H9 (cell line): Measurements from ENCODE around the gene CLCN6. TPM values are rescaled to one million over a fixed set of nuclear protein-coding genes. Genes with fewer than 3 reads are reported as not detected.

Source experiments
- DNase-seq: peaks from one replicate; pipeline ENCODE4 v3.0.0-alpha.2; 2017
- H2AFZ ChIP-seq: one replicate; pipeline ENCODE4 v1.6.1; 2013; ENCODE audit warnings: mild to moderate bottlenecking, low read length, control low read depth, moderate library complexity
- H2AK5ac ChIP-seq: 2 replicates; pipeline ENCODE4 v1.6.1; 2013; ENCODE audit warnings: low read length, control low read depth, mixed read lengths; ENCODE audit not compliant: insufficient read length
- H2BK120ac ChIP-seq: one replicate; pipeline ENCODE4 v1.6.1; 2013; ENCODE audit warnings: low read depth, mild to moderate bottlenecking, low read length, control low read depth, inconsistent platforms; ENCODE audit not compliant: poor library complexity, severe bottlenecking
- H2BK12ac ChIP-seq: 2 replicates; pipeline ENCODE4 v1.6.1; 2013; ENCODE audit warnings: low read length, control low read depth, mixed read lengths, low read depth; ENCODE audit not compliant: insufficient read length
- H2BK15ac ChIP-seq: 2 replicates; pipeline ENCODE4 v1.6.1; 2013; ENCODE audit warnings: low read depth, low read length, control low read depth
- H2BK20ac ChIP-seq: one replicate; pipeline ENCODE4 v1.6.1; 2013; ENCODE audit warnings: low read depth, mild to moderate bottlenecking, low read length, control low read depth, inconsistent platforms; ENCODE audit not compliant: poor library complexity, severe bottlenecking
- H2BK5ac ChIP-seq: 2 replicates; pipeline ENCODE4 v1.6.1; 2013; ENCODE audit warnings: low read length, control low read depth, mixed read lengths; ENCODE audit not compliant: insufficient read length
- H3K14ac ChIP-seq: 2 replicates; pipeline ENCODE4 v1.6.1; 2013; ENCODE audit warnings: low read length, control low read depth; ENCODE audit not compliant: insufficient read depth
- H3K18ac ChIP-seq: 2 replicates; pipeline ENCODE4 v1.6.1; 2013; ENCODE audit warnings: low read depth, mild to moderate bottlenecking, mixed read lengths, low read length, control low read depth; ENCODE audit not compliant: insufficient read length
- H3K23ac ChIP-seq: 2 replicates; pipeline ENCODE4 v1.6.1; 2013; ENCODE audit warnings: low read length, control low read depth, mixed read lengths, low read depth; ENCODE audit not compliant: insufficient read length
- H3K23me2 ChIP-seq: 2 replicates; pipeline ENCODE4 v1.6.1; 2013; ENCODE audit warnings: low read depth, mild to moderate bottlenecking, mixed read lengths, low read length, control low read depth; ENCODE audit not compliant: insufficient read length, poor library complexity, severe bottlenecking
- H3K27ac ChIP-seq: 2 replicates; pipeline ENCODE4 v1.5.1; 2013; ENCODE audit warnings: low read length, control low read depth, mixed read lengths, low read depth; ENCODE audit not compliant: insufficient read length
- H3K27me3 ChIP-seq: 2 replicates; pipeline ENCODE4 v1.6.1; 2013; ENCODE audit warnings: low read length, control low read depth, inconsistent platforms; ENCODE audit not compliant: insufficient read depth
- H3K4ac ChIP-seq: 2 replicates; pipeline ENCODE4 v1.6.1; 2013; ENCODE audit warnings: low read depth, mild to moderate bottlenecking, control low read depth, inconsistent platforms, low read length, moderate library complexity
- H3K4me1 ChIP-seq: 2 replicates; pipeline ENCODE4 v1.6.1; 2013; ENCODE audit warnings: low read length, control low read depth, inconsistent platforms; ENCODE audit not compliant: insufficient read depth
- H3K4me2 ChIP-seq: 2 replicates; pipeline ENCODE4 v1.6.1; 2013; ENCODE audit warnings: low read length, control low read depth, mixed read lengths; ENCODE audit not compliant: insufficient read length, insufficient read depth
- H3K56ac ChIP-seq: 2 replicates; pipeline ENCODE4 v1.6.1; 2013; ENCODE audit warnings: low read depth, mild to moderate bottlenecking, mixed read lengths, low read length, control low read depth; ENCODE audit not compliant: insufficient read length
- H3K79me1 ChIP-seq: 2 replicates; pipeline ENCODE4 v1.6.1; 2013; ENCODE audit warnings: low read depth, mild to moderate bottlenecking, moderate library complexity, low read length, control low read depth, inconsistent platforms; ENCODE audit not compliant: insufficient read depth, poor library complexity, severe bottlenecking
- H3K79me2 ChIP-seq: 2 replicates; pipeline ENCODE4 v1.6.1; 2013; ENCODE audit warnings: low read length, control low read depth, inconsistent platforms; ENCODE audit not compliant: insufficient read depth
- H3K9ac ChIP-seq: 2 replicates; pipeline ENCODE4 v1.6.1; 2013; ENCODE audit warnings: low read length, control low read depth, mixed read lengths; ENCODE audit not compliant: insufficient read length; ENCODE audit errors: extremely low read depth
- H3K9me3 ChIP-seq: one replicate; pipeline ENCODE4 v1.6.1; 2013; ENCODE audit warnings: low read depth, low read length, inconsistent platforms; ENCODE audit not compliant: control insufficient read depth
- H3T11ph ChIP-seq: one replicate; pipeline ENCODE4 v1.6.1; 2013; ENCODE audit warnings: mild to moderate bottlenecking, low read length, control low read depth, inconsistent platforms
- H4K20me1 ChIP-seq: one replicate; pipeline ENCODE4 v1.6.1; 2013; ENCODE audit not compliant: control insufficient read depth, insufficient read length, insufficient read depth
- H4K5ac ChIP-seq: 2 replicates; pipeline ENCODE4 v1.6.1; 2013; ENCODE audit warnings: low read depth, mild to moderate bottlenecking, mixed read lengths, low read length, control low read depth; ENCODE audit not compliant: insufficient read length
- H4K8ac ChIP-seq: replicated peaks from 2 replicates; pipeline ENCODE4 v1.6.1; 2013; ENCODE audit warnings: low read length, control low read depth, mixed read lengths, low read depth; ENCODE audit not compliant: insufficient read length
- H4K91ac ChIP-seq: 2 replicates; pipeline ENCODE4 v1.6.1; 2013; ENCODE audit warnings: low read depth, mild to moderate bottlenecking, moderate library complexity, mixed read lengths, low read length, control low read depth; ENCODE audit not compliant: insufficient read length
- H3K27ac Mint-ChIP-seq, 3 experiments: 2 replicates in 2 of 3; 3 replicates in 1 of 3; pipeline ENCODE4 v1.8.0; 2020 to 2021; ENCODE audit warnings: mixed read lengths in 3 of 3, mild to moderate bottlenecking in 1 of 3, moderate library complexity in 1 of 3
- H3K27me3 Mint-ChIP-seq: 2 replicates; pipeline ENCODE4 v1.8.0; 2021; ENCODE audit warnings: low read depth, mild to moderate bottlenecking, moderate library complexity, mixed read lengths
- H3K36me3 Mint-ChIP-seq, 3 experiments: 2 replicates in 2 of 3; 3 replicates in 1 of 3; pipeline ENCODE4 v1.8.0; 2020 to 2021; ENCODE audit warnings: low read depth in 3 of 3, mixed read lengths in 3 of 3; ENCODE audit not compliant: insufficient read depth in 1 of 3
- H3K4me1 Mint-ChIP-seq, 2 experiments: 2 replicates each; pipeline ENCODE4 v1.8.0; 2020; ENCODE audit warnings: mixed read lengths in 2 of 2
- H3K4me3 Mint-ChIP-seq, 2 experiments: 2 replicates in 1 of 2; 3 replicates in 1 of 2; pipeline ENCODE4 v1.8.0; 2020 to 2021; ENCODE audit warnings: mild to moderate bottlenecking in 2 of 2, mixed read lengths in 2 of 2, moderate library complexity in 1 of 2
- H3K9me3 Mint-ChIP-seq, 2 experiments: 2 replicates in 1 of 2; 3 replicates in 1 of 2; pipeline ENCODE4 v1.8.0; 2020; ENCODE audit warnings: mild to moderate bottlenecking in 2 of 2, mixed read lengths in 2 of 2, moderate library complexity in 1 of 2
- WGBS: extraction: QIAGEN DNeasy Blood & Tissue Kit; methylation state at CpG from one replicate; pipeline ENCODE4 v1.1.7; 2013; ENCODE audit warnings: missing lambda C conversion rate, low lambda C conversion rate, mixed read lengths; ENCODE audit not compliant: insufficient read length; ENCODE audit errors: extremely low coverage; 5-methylcytosine and 5-hydroxymethylcytosine counted together
- total RNA-seq: library from RNA; stranded (reverse); gene quantifications from 2 replicates; pipeline ENCODE4 v1.2.1, GENCODE V29; 2021
- TF ChIP-seq, protein P1 (sequence below): fragments of 200-600 bp; sonication (generic); conservative IDR thresholded peaks from 3 replicates; pipeline ENCODE4 v1.8.0; 2021; ENCODE audit warnings: antibody characterized with exemption, mild to moderate bottlenecking

CLCN6 gene
- total RNA-seq, 1 experiment from 2014 or later, result 20.5 TPM

DNA sequence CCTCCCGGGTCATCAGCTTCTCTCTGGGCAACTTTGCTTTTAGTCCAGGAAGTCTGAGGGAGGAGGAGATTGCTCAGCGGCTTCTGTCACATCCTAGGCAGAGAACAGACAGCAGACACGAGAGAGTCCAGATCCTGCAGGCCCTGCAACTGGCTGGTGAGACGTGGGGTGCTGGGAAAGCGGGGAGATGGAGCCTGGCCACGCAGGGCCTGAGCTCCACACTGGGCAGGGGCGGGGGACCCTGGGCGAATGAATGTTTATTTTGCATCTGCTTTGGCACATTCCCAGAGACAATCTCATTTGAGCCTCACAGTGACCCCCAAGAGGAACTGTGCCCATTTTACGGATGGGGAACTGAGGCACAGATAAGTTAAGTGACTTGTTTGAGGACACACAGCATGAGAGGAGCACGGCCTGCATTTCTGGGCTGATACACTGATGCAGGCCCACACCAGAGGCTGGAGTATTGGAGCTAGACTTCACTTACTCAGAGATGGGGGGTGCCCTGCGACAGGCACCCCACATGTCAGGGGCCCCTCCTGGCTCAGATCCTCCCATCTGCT is 34.4 kb upstream of the CLCN6 start:
- Histone ChIP-seq H3K9me3 (no peaks in the 10 kb centered on the region), H3K4ac (no peak overlapping the region), H3K56ac (no peak overlapping the region), H3K9ac (no peak overlapping the region), H2BK5ac (no peak overlapping the region), H3K4me1 (no peaks in the 10 kb centered on the region), H2BK120ac (no peak overlapping the region), H3K4me2 (no peak overlapping the region), H3K23ac (no peak overlapping the region), H3K27ac (no peak overlapping the region), H2BK20ac (no peak overlapping the region), H2AK5ac (no peak overlapping the region), H3K18ac (no peak overlapping the region), H2AFZ (no peak overlapping the region), H2BK12ac (no peak overlapping the region), H4K5ac (no peak overlapping the region), H3K79me2 (no peaks in the 10 kb centered on the region), H4K20me1 (no peaks in the 10 kb centered on the region), H3T11ph (no peak overlapping the region), H2BK15ac (no peak overlapping the region), H4K91ac (no peak overlapping the region), H4K8ac (no peak overlapping the region), H3K27me3 (no peaks in the 10 kb centered on the region), H3K79me1 (no peaks in the 10 kb centered on the region), H3K14ac (no peak overlapping the region), H3K23me2 (no peaks in the 10 kb centered on the region)
- no peak overlapping the region for H3K4me3 Mint-ChIP-seq
- no peak overlapping the region; a peak in 1 of 7 replicates for H3K27ac Mint-ChIP-seq
- H3K36me3 Mint-ChIP-seq, result no peaks in the 10 kb centered on the region
- H3K27me3 Mint-ChIP-seq, result peaks cover 12% of the 10 kb centered on the region
- TF ChIP-seq, protein P1, sequence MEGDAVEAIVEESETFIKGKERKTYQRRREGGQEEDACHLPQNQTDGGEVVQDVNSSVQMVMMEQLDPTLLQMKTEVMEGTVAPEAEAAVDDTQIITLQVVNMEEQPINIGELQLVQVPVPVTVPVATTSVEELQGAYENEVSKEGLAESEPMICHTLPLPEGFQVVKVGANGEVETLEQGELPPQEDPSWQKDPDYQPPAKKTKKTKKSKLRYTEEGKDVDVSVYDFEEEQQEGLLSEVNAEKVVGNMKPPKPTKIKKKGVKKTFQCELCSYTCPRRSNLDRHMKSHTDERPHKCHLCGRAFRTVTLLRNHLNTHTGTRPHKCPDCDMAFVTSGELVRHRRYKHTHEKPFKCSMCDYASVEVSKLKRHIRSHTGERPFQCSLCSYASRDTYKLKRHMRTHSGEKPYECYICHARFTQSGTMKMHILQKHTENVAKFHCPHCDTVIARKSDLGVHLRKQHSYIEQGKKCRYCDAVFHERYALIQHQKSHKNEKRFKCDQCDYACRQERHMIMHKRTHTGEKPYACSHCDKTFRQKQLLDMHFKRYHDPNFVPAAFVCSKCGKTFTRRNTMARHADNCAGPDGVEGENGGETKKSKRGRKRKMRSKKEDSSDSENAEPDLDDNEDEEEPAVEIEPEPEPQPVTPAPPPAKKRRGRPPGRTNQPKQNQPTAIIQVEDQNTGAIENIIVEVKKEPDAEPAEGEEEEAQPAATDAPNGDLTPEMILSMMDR, result no peak
- no CpG with 5 or more reads among the region's 11 CpGs for WGBS
- no peaks in the 10 kb centered on the region for H3K9me3 Mint-ChIP-seq
- no peak for DNase-seq
- H3K4me1 Mint-ChIP-seq, result no peaks in the 10 kb centered on the region
